SHP77 treated with DMSO at 0.1 percent for 48 hours (cell line): Measurements from ENCODE around the gene OR13C5.
"Not testable (repeated sequence)": the region's sequence is repeated elsewhere in the genome, so short reads cannot be mapped to it uniquely, and the experiment has no call there.

Experiments used
- DNase-seq: peaks from one replicate; lab custom pipeline; 2025; lab: John Stamatoyannopoulos, UW

OR13C5 gene, protein sequence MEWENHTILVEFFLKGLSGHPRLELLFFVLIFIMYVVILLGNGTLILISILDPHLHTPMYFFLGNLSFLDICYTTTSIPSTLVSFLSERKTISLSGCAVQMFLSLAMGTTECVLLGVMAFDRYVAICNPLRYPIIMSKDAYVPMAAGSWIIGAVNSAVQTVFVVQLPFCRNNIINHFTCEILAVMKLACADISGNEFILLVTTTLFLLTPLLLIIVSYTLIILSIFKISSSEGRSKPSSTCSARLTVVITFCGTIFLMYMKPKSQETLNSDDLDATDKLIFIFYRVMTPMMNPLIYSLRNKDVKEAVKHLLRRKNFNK

DNA sequence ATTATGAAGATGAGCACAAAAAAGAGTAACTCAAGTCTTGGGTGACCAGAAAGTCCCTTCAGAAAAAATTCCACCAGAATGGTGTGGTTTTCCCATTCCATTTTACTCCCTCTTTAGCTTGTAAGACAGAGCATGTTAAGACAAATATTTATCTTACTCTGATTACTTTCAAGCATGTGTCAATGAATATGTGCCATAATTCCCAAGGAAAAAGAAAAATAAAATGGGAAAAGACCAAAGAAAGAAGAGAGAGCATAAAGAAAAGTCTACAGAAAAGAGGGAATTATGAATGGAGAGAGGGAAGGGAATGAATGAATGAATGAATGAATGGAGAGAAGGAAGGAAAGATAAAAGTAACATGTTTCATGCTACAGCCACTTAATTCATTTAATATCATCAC lies at the start of gene OR13C5:
Gene OR13C5 (minus strand): TSS at position 101 of the 400 bp plus-strand sequence. CDS start 0 bp downstream, at position 101.
- DNase-seq, result not testable (repeated sequence)

DNA sequence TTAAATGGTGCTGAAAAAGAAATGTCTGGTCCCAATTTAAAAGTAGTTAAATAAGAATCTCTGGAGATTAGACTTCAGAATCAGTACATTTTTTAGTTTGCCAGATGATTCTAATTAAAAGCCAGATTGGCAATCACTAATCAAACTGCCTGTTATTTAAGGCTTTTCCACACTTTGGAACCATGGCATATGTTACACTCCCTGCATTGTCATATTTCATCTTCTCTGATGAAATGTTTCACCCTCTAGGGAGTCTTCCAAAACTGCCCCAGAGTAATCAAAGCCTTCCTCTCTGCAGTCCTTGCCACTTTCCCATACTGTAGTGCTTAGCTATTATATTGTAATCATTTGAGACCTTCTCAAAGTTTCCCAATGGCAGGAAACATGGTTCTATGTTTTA lies 36.2 kb upstream of the OR13C5 start:
- no peak for DNase-seq

DNA sequence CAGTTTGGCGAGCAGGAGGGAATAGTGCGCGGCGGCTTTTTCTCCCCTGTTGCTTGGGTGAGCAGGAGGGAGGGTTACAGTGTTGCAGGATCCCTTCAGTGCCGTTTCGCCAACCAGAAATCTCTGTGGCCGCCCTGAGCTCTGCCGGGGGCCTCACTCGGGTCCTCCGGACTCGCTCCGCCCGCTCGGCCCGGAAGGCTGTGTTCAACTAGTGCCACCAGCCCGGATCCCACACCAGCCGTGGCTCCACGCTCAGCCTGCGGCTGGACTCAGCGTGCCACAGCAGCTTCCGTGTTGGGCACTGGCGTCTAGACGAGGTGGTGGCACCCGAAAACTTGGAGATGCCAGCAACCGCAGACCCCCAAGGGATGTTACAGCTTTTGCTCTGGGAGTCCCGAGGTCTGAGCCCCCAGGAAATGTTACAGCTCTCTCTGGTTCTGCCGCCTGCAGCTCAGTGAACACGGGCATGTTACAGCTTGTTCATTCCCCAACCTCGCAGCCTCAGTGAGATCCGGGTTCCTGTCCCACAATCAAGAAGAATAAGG lies 34.8 kb upstream of the OR13C5 start:
- DNase-seq, result no peak

DNA sequence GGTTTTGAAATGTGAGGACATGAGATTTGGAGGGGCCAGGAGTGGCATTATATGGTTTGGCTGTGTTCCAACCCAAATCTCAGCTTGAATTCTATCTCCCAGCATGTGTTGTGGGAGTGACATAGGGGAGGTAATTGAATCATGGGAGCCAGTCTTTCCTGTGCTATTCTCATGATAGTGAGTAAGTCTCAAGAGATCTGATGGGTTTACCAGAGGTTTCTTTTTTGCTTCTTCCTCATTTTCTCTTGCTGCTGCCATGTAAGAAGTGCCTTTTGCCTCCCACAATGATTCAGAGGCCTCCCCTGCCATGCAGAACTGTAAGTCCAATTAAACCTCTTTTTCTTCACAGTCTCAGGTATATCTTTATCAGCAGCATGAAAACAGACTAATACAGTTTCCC lies 26.8 kb upstream of the OR13C5 start:
- DNase-seq, result not testable (repeated sequence)

DNA sequence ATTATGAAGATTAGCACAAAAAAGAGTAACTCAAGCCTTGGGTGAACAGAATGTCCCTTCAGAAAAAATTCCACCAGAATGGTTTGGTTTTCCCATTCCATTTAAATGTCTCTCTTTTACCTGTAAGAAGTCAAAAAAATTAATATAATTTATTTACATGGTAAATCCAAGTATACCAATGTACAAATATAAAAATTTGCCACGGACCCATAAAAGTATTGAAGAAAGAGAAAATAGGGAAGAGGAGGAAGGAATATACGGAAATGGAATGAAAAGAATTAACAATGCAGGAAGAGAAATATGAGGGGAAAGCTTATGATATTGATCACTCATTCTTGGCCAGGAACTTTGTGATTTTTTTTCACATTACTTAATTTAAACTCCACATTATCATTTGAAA lies 18.9 kb upstream of the OR13C5 start, which contains the start of gene OR13C9:
Gene OR13C9 (minus strand): TSS at position 101 of the 400 bp plus-strand sequence. CDS start 0 bp downstream, at position 101.
- DNase-seq, result no peak

DNA sequence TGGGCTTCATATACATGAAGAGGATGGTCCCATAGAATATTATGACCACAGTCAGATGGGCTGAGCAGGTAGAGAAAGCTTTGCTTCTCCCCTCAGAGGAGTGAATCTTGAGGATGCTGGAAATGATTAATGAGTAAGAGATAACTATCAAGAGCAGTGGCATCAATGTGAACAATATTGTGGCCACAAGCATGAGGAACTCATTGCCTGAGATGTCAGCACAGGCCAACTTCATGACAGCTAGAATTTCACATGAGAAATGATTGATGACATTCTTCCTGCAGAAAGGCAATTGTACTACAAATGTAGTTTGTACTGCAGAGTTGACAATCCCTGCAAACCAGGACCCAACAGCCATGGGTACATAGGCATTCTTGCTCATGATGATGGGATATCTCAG lies 18.2 kb upstream of the OR13C5 start:
- no peak for DNase-seq

DNA sequence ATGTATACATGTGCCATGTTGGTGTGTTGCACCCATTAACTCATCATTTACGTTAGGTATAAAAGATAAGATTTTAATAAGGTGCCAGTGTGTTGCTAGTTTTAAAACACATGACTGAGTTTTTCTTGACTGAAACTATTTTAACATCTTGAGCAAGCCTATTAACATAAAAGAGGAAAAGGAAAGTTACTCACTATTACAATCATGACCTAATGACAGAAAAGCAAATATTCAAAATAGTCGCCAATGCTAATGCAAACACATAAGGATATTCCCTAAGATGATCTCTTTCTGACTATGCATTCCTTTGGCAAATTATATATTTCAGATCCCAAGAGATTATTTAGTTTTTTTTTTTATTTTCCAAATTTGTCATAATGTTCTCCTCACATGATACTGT lies 12.0 kb upstream of the OR13C5 start:
- DNase-seq, result no peak

DNA sequence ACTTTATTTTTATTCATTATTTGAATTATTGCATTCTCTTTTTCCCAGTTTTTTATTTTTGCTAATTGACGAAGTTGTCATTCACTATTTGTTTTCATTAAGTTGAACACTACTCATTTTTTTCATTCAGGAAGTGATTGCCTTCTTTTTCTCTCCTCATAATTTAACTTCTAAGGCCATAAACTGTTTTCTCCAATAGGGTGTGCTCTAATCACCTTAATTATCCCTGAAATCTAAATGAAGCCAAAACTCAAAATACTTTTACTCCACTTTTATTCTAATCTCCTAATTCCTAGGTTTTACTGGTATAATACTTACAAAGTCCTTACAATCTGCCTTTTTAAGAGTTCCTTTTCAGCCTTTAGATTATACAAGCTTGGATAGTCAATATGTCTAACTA lies 9.1 kb upstream of the OR13C5 start:
- no peak for DNase-seq

DNA sequence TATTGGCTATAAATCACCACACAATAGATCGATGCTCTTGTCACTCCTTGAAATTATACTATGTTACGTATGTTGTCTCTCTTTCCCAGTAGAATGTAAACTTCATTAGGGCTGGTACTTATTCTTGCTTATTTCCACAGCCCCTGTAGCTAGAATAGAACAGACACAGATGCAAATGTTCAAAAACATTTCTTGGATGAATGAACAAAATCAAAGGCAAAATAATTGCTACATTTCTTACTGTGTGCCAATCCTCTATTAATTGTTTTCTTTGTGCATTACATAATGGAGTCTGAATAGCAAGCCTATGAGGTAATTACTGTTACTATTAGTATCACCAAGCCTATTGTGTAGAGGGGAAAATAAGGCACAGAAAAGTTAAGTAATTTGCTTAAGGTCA lies 6.9 kb upstream of the OR13C5 start:
- no peak for DNase-seq

DNA sequence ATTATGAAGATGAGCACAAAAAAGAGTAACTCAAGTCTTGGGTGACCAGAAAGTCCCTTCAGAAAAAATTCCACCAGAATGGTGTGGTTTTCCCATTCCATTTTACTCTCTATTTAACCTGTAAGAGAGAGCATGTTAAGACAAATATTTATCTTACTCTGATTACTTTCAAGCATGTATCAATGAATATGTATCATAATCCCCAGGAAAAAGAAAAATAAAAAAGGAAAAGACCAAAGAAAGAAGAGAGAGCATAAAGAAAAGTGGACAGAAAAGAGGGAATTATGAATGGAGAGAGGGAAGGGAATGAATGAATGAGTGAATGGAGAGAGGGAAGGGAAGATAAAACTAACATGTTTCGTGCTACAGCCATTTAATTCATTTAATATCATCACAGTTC lies 6.3 kb upstream of the OR13C5 start, which contains the start of gene OR13C2:
Gene OR13C2 (minus strand): TSS at position 101 of the 400 bp plus-strand sequence. CDS start 0 bp downstream, at position 101.
- DNase-seq, result not testable (repeated sequence)

DNA sequence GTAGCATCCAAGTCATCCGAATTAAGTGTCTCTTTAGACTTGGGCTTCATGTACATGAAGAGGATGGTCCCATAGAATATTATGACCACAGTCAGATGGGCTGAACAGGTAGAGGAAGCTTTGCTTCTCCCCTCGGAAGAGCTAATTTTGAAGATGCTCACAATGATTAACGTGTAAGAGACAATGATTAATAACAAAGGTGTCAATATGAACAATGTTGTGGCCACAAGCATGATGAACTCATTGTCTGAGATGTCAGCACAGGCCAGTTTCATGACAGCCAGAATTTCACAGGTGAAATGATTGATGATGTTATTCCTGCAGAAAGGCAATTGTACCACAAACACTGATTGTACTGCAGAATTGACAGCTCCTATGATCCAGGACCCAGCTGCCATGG lies 5.6 kb upstream of the OR13C5 start:
- no peak for DNase-seq

DNA sequence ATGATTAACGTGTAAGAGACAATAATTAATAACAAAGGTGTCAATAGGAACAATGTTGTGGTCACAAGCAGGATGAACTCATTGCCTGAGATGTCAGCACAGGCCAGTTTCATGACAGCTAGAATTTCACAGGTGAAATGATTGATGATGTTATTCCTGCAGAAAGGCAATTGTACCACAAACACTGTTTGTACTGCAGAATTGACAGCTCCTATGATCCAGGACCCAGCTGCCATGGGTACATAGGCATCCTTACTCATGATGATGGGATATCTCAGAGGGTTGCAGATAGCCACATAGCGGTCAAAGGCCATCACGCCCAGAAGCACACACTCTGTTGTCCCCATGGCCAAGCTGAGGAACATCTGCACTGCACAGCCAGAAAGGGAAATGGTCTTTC lies 464 bp downstream of the OR13C5 start:
- not testable (repeated sequence) for DNase-seq

DNA sequence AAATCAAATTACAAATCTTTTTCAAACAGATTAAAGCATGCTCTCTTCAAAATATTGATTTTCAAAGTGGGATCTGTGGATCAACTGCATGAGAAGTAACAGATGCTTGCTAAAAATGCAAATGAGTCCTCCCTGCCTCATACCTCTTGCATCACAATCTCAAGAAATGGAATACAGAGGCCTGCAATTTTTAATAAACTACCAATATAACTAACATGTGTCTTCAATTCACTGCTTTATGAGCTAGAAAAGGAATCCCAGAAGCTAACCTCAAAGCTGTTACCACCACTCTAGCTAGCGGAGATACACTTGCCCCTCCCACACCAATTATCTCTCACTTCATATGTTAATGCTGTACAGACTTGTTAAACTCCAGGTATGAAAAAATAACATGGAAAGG lies 9.6 kb downstream of the OR13C5 start:
- no peak for DNase-seq

DNA sequence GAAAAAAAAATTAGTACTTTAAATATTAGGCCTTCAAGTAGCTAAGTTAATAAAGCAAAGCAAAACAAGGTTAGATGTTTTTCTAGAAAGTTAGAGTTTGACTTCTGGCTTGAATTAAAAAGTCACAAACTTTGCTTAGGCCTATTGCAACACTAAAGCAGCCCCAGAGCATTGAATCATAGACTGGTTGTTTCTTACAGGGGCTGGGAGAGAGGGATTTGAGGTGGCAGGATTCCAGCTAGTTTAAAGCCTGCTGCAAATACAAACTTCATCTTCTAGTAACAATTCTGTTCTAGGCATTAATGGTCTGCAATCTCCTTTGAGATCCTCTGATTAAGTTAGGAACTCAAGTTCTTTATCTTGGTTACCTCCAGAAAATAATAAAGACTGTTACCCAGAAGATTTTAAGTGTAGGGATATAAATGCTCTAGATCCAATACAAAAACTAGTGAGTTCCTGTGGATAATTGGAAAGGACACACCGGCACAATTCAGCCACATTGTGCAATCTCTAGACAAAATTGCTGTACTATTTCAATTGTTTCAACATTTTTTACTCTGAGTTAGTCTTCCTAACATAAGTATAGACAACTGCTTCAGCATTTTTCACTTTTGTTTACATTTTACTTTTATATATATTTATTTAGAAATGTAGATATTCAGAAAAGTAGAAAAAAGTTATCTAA lies 12.6 kb downstream of the OR13C5 start:
- no peak for DNase-seq

DNA sequence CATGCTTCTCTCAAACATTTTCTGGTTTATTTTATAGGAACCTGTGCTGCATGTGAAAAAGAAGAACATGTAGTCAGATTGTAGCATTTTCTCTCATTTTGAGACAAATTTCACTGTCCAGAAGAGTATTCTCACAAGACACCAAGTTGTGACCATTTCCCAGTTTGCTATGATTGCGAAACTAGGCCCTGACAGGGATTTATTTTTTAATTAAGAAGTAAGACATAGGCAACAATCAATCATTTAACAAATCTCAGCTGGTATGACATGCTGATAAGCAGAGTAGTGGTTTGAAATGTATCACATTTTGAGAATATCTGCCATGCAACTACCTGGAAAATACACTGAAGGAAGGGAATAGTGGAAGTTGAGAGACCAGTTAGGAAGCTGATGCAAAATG lies 18.7 kb downstream of the OR13C5 start:
- no peak for DNase-seq

DNA sequence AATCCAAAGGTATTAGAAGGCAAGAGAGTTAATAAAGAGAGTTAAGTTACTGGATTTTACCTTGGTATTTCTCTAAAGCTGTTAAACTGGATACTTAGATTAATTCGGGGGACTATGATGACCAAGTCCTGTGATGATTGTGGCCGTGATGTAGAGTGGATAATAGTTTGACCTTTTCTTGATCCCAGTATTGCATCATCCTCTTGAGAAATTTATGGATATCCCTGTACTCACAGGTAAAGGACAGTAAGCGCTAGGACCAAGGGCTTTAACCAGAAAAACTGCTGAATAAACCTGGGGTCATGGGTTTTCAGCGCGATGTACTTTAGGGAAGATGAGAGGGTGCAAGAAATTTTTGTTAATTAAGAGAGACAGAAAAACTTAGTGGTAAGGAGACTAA lies 21.9 kb downstream of the OR13C5 start:
- DNase-seq, result no peak

DNA sequence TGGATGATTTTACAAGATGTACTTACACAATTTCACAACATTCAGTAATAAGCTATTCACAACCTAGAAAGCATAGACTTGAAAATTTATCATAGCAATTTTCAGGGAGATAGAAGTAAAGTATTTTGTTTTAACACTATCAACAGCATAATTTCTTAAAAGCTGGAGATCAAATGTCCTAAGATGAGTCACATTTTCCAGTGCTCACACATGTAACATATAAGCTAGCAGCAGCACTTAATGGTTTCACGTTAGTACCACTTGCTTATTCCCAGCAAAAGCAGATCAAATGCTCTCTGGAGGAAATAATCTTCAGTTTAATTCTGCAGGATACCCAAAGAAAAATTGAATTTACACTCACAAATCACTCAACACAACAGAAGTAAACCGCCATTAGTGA lies 23.8 kb downstream of the OR13C5 start:
- no peak for DNase-seq

DNA sequence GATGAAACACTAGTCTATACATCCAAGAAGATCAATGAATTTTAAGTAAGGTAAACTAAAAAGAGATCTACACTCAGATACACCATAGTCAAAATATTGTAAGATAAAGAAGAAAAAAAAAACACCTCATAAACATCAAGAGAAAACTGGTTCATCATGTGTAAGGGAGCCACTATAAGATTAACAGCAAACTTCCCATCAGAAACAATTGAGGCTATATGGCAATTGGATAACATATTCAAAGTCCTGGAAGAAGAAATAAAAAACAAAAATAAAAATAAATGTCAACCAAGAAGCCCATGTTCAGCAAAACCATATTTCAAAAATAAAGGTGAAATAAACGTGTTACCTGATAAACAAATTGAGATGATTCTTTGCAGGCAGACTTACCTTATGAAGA lies 26.6 kb downstream of the OR13C5 start:
- no peak for DNase-seq

DNA sequence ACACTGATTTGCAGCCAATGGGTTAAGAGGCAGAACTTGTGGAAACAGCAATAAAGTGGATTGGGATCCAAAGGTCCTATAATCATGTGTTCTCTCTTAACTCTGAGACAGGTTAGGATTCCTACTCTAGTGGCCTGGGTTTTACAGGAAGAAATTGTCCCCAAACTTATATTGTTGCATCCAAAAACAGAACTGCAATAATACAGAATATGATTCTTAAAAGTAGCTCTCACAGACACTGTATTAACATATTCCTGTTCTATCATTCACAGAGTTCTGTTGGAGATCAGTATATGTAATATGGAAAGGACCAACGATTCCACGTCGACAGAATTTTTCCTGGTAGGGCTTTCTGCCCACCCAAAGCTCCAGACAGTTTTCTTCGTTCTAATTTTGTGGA lies 30.3 kb downstream of the OR13C5 start, which contains the start of gene OR13C8:
Gene OR13C8 (plus strand): TSS at position 301 of the 400 bp plus-strand sequence. CDS start 0 bp downstream, at position 301.
- no peak for DNase-seq

DNA sequence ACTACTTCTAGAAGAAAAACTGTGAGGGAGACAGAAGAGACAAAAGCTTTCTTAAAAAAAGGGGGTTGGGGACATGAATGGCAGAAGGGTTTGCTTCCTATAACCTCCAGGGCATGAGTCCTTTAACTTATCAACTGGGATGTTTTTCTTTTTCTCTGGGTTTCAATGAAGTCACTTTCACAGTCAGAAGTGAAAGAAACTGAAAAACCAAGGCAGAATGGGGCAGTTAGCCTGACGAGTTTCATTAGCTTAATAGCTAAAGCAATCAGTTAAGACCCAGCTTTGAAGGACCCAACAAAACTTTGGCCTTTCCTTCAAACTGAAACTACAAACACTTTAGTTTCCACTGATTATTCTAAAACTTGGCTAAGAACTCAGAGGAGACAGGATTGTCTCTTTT lies 34.9 kb downstream of the OR13C5 start:
- no peak for DNase-seq

DNA sequence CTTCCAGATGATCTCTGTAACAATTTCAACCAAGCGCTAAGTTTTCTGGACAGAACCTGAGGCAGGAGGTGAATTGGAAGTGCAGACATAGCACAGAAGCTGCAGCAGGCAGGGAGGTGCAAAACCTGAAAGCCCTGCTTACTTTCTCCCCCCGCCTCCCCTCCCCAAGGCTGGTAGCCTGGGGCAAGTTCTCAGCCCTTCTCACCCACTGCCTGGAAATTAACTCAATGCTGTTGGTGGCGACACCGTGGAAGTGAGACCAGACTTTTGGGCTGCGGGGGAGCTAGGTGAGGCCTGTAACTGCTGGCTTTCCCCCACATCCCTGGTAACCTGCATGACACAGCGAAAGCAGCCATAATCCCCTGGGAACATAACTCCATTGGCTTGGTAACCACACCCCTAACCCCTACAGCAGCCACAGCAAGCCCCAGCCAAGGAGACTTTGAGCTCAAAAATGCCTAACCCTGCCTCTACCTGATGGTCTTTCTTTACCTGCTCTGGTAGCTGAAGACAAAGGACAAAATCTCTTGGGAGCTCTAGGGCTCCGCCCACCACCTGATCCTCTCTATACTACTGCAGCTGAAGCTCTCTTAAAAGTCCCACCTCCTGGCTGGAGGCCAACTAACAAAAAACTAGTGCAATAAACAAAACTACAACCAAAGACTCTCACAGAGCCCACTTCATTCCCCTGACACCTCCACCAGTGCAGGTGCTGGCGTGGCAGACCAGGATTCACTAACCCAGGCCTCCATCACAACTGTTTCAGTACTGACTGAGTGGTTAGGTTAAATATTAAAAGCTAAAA lies 42.2 kb downstream of the OR13C5 start:
- DNase-seq, result no peak

DNA sequence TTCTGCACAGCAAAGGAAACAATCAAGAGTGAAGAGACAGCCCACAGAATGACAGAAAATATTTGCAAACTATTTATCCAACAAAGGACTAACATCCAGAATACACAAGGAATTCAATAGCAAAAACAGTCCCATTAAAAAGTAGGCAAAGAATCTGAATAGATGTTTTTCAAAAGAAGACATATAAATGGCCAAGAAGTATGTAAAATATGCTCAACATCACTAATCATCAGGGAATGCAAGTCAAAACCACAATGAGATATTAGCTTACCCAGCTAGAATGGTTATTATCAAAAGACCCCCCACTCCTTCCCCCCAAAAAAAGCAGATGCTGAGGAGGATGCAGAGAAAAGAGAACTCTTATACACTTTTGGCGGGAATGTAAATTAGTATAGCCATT lies 43.7 kb downstream of the OR13C5 start:
- DNase-seq, result no peak
